ENCODE results near the gene RAB14. TPM values are rescaled to one million over a fixed set of nuclear protein-coding genes. Genes with fewer than 3 reads are reported as not detected.

The RAB14 gene
- total and polyA plus RNA-seq, 2 donors (not counting 1 experiment from before 2014, with no cell fraction given): 20.4 to 52.6 TPM

- POLR2A ChIA-PET: interaction anchor here (0.6 kb wide), 1 partner anchor 382 kb away, joined by 3 read pairs; no protein-coding TSS in a partner anchor
- no peaks in the 10 kb centered on the region for H3K4me1 Mint-ChIP-seq
- ATAC-seq (ENCODE audit: low read depth) (no peak), DNase-seq (no peak)
- TF ChIP-seq EZH2 (IDR thresholded peaks at IDR 0.05; ENCODE audit: borderline replicate concordance, insufficient read depth, low read depth, low read length, poor library complexity, severe bottlenecking) (no peak), CTCF (IDR thresholded peaks at IDR 0.05) (no peak)
- Histone ChIP-seq H3K4me3 (ENCODE audit: control extremely low read depth in 1 of 5, extremely low read depth in 1 of 5, insufficient read depth in 1 of 5, low read depth in 2 of 5, low read length in 4 of 5) (no peak overlapping the region), H3K9me3 (ENCODE audit: control extremely low read depth in 1 of 3, control insufficient read depth in 2 of 3, insufficient read depth in 1 of 3, low read length in 2 of 3) (no peaks in the 10 kb centered on the region), H3K4me1 (ENCODE audit: control insufficient read depth in 2 of 2, insufficient read depth in 2 of 2, low read length in 2 of 2) (no peaks in the 10 kb centered on the region), H3K79me2 (ENCODE audit: control insufficient read depth, insufficient read depth, low read length) (no peaks in the 10 kb centered on the region), H2AFZ (ENCODE audit: insufficient read depth, low read depth, low read length, poor library complexity, severe bottlenecking) (no peak overlapping the region), H3K4me2 (replicated peaks; ENCODE audit: low read depth, low read length, poor library complexity, severe bottlenecking) (no peak overlapping the region), H3K27ac (ENCODE audit: low read length in 2 of 2) (no peak overlapping the region), H4K20me1 (ENCODE audit: control insufficient read depth, insufficient read depth, low read length, poor library complexity, severe bottlenecking) (no peaks in the 10 kb centered on the region), H3K9ac (ENCODE audit: low read length) (no peak overlapping the region), H3K36me3 (replicated peaks in 1 of 2; ENCODE audit: control extremely low read depth in 1 of 2, control insufficient read depth in 1 of 2, extremely low read depth in 1 of 2, insufficient read depth in 2 of 2, low read length in 1 of 2) (peaks cover 1 to 17% of the 10 kb centered on the region in 2 experiments), H3K27me3 (replicated peaks in 1 of 4; ENCODE audit: control extremely low read depth in 1 of 4, control insufficient read depth in 3 of 4, insufficient read depth in 4 of 4, low read length in 3 of 4) (no peaks in the 10 kb centered on the region)
- intact Hi-C loops (cut with micrococcal nuclease): no loop called here
- no peaks in the 10 kb centered on the region for H3K27me3 Mint-ChIP-seq
- CTCF ChIA-PET: no interaction called here
- WGBS (ENCODE audit: insufficient coverage): 77% methylated on average over 3 of the region's 4 CpGs
- H3K4me3 Mint-ChIP-seq: no peak overlapping the region
- H3K27ac Mint-ChIP-seq: no peak overlapping the region
- no peaks in the 10 kb centered on the region for H3K9me3 Mint-ChIP-seq (ENCODE audit: insufficient read depth)
Measured at GRCh38 chr9:121227862-121228261, 26.2 kb upstream of the RAB14 start.

- Histone ChIP-seq H3K36me3 (replicated peaks in 1 of 2; ENCODE audit: control extremely low read depth in 1 of 2, control insufficient read depth in 1 of 2, extremely low read depth in 1 of 2, insufficient read depth in 2 of 2, low read length in 1 of 2) (peaks cover 1 to 6% of the 10 kb centered on the region in 2 experiments), H3K9ac (ENCODE audit: low read length) (no peak overlapping the region), H3K27ac (ENCODE audit: low read length in 2 of 2) (no peak overlapping the region), H3K4me1 (ENCODE audit: control insufficient read depth in 2 of 2, insufficient read depth in 2 of 2, low read length in 2 of 2) (peaks cover 0 to 2% of the 10 kb centered on the region in 2 donors), H2AFZ (ENCODE audit: insufficient read depth, low read depth, low read length, poor library complexity, severe bottlenecking) (no peak overlapping the region), H3K27me3 (replicated peaks in 1 of 4; ENCODE audit: control extremely low read depth in 1 of 4, control insufficient read depth in 3 of 4, insufficient read depth in 4 of 4, low read length in 3 of 4) (no peaks in the 10 kb centered on the region), H3K4me3 (ENCODE audit: control extremely low read depth in 1 of 5, extremely low read depth in 1 of 5, insufficient read depth in 1 of 5, low read depth in 2 of 5, low read length in 4 of 5) (no peak overlapping the region), H3K4me2 (replicated peaks; ENCODE audit: low read depth, low read length, poor library complexity, severe bottlenecking) (no peak overlapping the region), H3K79me2 (ENCODE audit: control insufficient read depth, insufficient read depth, low read length) (peaks cover 3% of the 10 kb centered on the region), H3K9me3 (ENCODE audit: control extremely low read depth in 1 of 3, control insufficient read depth in 2 of 3, insufficient read depth in 1 of 3, low read length in 2 of 3) (no peaks in the 10 kb centered on the region), H4K20me1 (ENCODE audit: control insufficient read depth, insufficient read depth, low read length, poor library complexity, severe bottlenecking) (no peaks in the 10 kb centered on the region)
- no peaks in the 10 kb centered on the region for H3K27me3 Mint-ChIP-seq
- no peaks in the 10 kb centered on the region for H3K4me1 Mint-ChIP-seq
- H3K4me3 Mint-ChIP-seq: no peak overlapping the region
- POLR2A ChIA-PET: no interaction called here
- no CpG with 5 or more reads among the region's 2 CpGs for WGBS (ENCODE audit: insufficient coverage)
- H3K27ac Mint-ChIP-seq: no peak overlapping the region
- DNase-seq: no peak
- no peak for TF ChIP-seq EZH2 (IDR thresholded peaks at IDR 0.05; ENCODE audit: borderline replicate concordance, insufficient read depth, low read depth, low read length, poor library complexity, severe bottlenecking)
- CTCF ChIA-PET: interaction anchor here (0.9 to 1.0 kb wide), 2 partner anchors 11 to 12 kb away, joined by 3 to 4 read pairs; no protein-coding TSS in a partner anchor
- intact Hi-C loops (cut with micrococcal nuclease): no loop called here
- ATAC-seq (ENCODE audit: low read depth): no peak
- no peaks in the 10 kb centered on the region for H3K9me3 Mint-ChIP-seq (ENCODE audit: insufficient read depth)
Measured at GRCh38 chr9:121226175-121226574, 24.5 kb upstream of the RAB14 start.
